DMS 273 (cell line): ENCODE data around the gene MRS2.
A peak's percentile ranks its signal among the peaks of the same experiment; 100 is the strongest.
"Not testable (repeated sequence)": the region's sequence is repeated elsewhere in the genome, so short reads cannot be mapped to it uniquely, and the experiment has no call there.

Experiments used
- DNase-seq: peaks from one replicate; lab custom pipeline; 2025; ENCODE audit not compliant: unreplicated experiment; lab: John Stamatoyannopoulos, UW

The MRS2 gene

GRCh38 chr6:24385536-24386269 is 17.0 kb upstream of the MRS2 start:
- DNase-seq = peak; percentile 12

GRCh38 chr6:24387818-24388217 is 14.9 kb upstream of the MRS2 start:
- no peak for DNase-seq

GRCh38 chr6:24391208-24391607 is 11.5 kb upstream of the MRS2 start:
- no peak for DNase-seq

GRCh38 chr6:24391756-24392405 is 10.9 kb upstream of the MRS2 start:
- no peak for DNase-seq

GRCh38 chr6:24394061-24394779 is 8.5 kb upstream of the MRS2 start:
- no peak for DNase-seq

- no peak for DNase-seq
Measured at GRCh38 chr6:24394780-24395437, 7.8 kb upstream of the MRS2 start.

GRCh38 chr6:24396824-24397223 is 5.9 kb upstream of the MRS2 start:
- no peak for DNase-seq

- DNase-seq = no peak
Measured at GRCh38 chr6:24397631-24398030, 5.1 kb upstream of the MRS2 start.

GRCh38 chr6:24400045-24401039 is 2.4 kb upstream of the MRS2 start:
- not testable (repeated sequence) for DNase-seq

- DNase-seq = no peak
Measured at GRCh38 chr6:24401458-24401857, 1.3 kb upstream of the MRS2 start.

GRCh38 chr6:24403501-24403824 is 727 bp downstream of the MRS2 start:
- no peak for DNase-seq

- DNase-seq = no peak
Measured at GRCh38 chr6:24405262-24405661, 2.5 kb downstream of the MRS2 start.

GRCh38 chr6:24408719-24409410 is 6.1 kb downstream of the MRS2 start:
- DNase-seq = no peak

GRCh38 chr6:24410622-24411021 is 7.9 kb downstream of the MRS2 start:
- DNase-seq = no peak

GRCh38 chr6:24412294-24412693 is 9.6 kb downstream of the MRS2 start:
- no peak for DNase-seq

- DNase-seq = not testable (repeated sequence)
Measured at GRCh38 chr6:24414531-24414930, 11.8 kb downstream of the MRS2 start.

GRCh38 chr6:24415753-24416152 is 13.0 kb downstream of the MRS2 start:
- no peak for DNase-seq

- DNase-seq = no peak
Measured at GRCh38 chr6:24419526-24419925, 16.8 kb downstream of the MRS2 start.

- DNase-seq = no peak
Measured at GRCh38 chr6:24425091-24425490, 22.4 kb downstream of the MRS2 start.
